OCI-M2 (cell line): ENCODE results near the gene EHBP1L1.

Experiments used
- DNase-seq: peaks from one replicate; lab custom pipeline; 2025; ENCODE audit not compliant: unreplicated experiment; lab: John Stamatoyannopoulos, UW

EHBP1L1 gene

DNA sequence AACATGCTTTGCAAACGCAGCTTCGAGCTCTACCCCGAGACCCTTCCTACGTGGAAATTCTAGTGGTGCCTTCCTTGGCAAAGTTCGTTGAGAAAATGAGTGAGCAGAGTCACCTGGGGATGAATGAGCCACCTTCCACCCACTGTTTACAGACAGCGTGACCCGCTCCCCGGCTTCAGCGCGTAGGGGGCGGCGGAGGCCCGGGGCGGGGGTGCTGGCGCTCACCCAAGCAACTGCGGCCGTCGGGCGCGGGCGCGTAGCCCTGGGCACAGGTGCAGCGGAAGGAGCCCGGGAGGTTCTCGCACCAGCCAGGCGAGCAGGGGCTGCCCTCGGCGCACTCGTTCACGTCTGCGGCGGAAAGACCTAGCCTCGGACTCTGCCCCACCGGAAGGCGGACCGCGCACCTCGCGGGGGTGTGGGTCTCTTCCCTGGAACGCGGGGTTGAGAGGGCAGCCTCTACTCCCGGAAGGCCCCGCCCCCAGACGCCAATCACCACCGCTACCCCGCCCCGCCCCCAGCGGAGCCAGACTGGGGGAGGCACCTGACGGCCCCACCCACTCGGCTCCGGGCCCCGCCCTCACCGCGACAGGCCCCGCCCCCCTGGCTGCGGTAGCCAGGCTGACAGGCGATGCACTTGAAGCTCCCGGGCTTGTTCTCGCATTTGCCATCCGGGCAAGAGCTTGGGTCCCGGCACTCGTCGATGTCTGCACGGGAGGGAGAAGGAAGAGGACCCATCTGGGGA, 29.5 kb upstream of the EHBP1L1 start:
- no peak for DNase-seq

DNA sequence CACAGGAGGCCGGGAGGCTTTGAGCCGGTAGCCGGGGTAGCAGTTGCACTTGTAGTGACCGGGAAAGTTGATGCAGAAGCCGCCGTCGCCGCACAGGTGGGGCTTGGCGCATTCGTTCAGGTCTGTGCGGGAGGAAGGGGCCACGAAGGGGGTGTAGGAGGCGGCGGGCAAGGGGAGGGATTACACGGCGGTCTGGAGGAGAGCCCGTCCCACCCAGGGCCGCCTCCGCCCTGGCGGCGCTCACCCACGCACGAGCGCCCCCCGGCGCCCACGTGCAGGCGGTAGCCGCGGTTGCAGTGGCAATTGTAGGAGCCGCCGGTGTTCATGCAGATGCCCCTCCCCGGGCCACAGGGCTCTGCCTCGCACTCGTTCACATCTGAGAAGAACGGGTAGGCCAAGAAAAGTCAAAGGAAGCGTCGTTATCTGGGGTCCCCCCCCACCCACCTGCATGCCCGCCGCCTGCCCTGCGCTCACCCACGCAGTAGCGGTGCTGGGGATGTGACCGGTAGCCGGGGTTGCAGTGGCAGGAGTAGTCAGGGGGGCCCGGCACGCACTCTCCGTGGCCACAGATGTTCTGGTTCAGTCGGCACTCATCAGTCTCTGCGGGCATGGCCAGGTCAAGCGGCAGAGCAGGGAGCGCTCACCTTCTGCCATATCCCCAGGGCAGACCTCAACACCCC, 28.3 kb upstream of the EHBP1L1 start:
- no peak for DNase-seq

DNA sequence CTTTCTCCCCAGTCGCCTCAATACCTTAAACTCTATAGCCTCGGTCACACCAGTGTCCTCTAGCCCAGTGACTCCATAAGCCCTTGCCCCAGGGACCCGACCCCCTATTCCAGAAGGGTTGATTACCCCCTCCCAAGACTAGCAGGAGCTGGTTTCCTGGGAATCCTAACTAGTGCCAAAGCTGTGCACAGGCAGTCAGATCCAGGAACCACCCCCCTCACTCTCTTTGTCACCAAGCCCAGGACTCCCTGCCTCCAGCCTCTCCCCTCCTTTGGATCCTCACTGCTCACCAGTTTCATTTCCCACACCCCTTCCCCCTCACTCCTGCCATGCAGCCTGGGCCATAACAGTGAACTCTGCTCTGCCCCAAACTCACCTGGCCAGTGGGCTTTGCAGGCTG, 27.5 kb upstream of the EHBP1L1 start:
- DNase-seq, result no peak

DNA sequence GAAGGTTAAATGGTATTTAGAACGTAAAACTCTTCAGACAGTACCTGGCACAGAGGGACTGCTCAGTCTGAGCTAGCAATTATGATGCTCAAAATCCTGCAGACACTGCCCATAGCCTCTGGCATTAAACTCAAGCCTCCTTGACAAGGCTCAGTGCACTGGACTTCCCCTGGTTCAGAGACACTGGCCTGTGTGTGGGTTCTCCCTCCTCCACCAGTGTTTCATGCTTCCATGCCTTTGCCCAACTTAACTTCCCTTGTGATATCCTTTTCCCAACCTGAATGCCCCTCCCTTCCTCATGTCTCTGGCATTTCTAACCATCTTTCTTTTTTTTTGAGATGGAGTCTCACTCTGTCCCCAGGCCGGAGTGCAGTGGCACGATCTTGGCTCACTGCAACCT, 26.8 kb upstream of the EHBP1L1 start:
- DNase-seq, result no peak

DNA sequence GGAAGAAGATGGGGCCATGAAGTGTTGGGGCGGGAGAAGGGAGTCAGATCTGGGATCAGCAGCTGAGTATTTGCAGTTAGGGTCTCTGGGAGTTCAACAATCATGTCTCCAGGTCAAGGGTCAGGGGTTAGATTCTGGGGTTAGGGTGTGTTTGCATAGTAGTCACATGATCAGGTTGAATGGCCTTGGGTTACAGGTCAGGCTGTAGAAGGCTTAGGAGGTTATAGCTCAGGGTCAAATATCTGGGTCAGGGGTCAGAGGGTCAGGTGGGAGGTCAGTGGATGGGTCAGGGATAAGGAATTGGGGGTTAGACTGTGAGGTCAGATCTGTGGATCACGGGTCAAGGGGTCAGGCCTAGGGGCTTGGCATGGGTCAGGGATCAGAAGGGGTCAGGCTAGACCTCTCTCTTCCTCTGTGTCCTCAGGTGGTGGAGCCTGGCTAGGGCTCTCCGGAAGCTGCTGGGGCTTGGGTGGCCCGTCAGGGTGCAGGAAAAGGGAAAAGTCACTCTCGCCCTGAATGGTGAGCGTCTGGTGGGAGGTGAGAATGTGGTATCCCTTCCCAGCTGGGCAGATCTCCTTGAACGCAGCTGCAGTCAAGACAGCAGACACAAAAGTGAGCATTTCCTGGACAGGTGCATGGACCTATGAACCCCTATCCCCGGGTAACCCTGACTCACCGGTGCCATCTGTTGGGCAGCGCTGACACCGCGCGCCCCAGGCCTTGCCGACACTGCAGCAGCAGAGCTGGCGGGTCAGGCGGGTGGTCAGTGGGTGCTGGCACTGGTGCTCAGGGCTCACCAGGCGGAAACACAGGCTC, 24.1 kb upstream of the EHBP1L1 start:
- DNase-seq, result no peak

DNA sequence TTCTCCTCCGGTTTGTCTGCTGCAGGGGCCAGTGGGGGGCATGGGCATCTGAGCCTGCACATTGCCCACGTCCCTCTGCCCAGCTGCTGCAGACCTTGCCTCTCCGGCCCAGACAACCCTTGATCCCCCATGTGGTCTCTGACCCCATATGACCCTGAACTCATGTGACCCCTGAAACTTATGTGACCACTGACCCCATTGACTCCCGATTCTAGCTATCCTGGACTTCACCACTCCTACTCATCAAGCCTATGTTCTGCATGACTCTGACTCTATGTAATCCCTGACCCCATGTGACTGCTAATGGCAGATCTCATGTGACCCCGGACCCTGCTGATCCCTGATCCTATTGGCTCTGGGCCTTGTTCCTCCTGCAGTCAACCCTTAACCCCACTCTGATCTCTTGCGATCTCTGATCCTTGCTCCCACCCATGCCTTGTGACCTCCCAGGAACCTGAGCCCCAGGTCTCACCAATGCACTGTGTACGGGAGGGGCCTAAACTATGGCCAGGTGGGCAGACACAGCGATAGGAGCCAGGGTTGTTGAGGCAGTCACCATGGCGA, 23.4 kb upstream of the EHBP1L1 start:
- DNase-seq, result no peak

DNA sequence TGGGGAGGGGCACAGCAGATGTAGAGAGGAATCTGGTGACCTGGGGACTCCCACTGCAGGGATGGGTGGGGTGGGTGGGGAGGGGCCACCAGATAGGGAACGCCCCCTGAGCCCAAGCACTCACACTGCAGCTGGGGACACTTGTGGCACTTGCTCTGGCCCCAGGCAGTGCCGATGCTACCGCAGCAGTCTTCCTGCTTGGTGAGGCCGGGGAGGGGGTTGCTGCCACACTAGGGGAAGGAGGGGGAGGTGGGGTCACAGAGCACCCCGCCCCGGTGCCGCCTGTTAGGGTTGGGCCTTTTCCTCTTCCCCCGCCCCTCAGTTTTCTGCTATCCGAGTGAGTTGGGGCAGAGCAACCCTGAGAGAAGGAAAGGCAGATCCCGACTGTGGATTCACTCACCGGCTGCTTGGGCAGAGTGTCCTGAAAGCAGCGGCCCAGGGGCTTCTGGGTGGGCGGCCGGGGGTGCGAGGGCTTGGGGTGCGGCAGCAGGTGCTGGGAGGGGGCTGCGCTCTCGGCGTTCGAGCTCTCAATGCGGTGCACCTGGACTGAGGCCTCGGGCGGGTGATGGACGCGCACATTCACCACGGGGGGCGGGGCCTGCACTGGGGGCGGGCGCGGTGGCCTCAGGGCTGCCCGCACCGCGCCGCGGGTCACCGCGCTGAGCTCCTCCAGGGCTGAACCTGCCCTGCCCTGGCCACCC, 22.4 kb upstream of the EHBP1L1 start:
- no peak for DNase-seq

DNA sequence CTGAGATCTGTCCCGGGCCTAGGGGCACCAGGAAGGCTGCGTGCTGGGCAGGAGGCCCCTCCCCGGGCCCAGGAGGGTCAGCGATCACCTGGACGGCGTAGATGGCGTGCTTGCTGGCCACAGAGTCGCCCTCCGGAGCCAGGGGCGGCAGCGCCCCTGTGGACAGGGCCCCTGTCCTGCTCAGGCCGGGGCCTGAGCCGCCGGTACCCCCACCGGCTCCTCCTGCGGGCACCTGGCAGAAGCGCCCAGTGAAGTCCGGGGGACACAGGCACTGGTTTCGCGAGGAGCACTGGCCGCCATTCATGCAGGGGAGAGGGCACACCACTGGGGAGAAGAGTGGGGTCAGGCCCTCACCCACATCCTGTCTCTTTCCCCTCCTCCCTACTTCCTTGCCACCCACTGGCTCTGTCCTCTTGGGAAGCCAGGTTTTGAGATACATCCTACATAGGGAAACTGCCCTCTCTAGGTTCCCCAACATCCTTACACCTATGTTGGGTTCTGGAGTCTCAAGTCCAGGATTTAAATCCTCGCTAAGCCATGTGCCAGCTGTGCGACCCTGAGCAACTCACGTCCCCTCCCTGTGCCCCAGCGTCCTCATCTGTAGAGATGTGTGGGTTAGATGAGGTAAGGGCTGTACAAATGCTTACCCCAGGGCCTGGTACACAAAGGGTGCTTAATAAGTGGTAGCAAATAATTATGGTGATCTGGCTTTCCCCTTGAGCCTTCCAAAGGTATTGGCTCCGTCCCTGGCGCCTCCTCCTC, 21.6 kb upstream of the EHBP1L1 start:
- no peak for DNase-seq

DNA sequence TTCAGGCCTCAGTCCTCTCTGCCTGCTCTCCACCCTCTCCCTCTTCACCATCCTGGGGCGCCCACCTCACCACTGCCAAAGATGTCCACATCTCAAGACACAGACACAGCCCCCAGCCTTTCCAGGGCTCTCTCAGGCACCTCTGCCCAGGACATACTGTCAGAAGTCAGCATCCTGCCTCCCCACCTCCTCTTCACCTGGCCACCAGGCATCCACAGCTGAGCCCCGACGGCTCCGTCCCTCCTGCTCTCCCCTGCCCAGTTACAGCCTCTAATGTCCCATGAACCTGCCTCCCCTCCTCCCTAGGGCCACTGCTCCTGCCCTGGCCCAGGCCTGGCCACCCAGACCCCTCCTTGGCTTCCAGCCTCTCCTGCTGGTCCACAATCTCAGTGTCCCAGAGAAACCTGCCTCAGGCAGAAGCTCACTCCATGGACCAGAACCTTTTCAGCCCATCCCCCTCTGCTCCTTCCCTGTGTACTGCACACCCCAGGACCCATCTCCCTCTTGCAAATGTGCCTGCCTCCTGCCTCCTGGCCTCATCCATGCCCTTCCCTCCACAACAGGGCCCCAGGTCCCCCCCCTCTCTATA, 20.9 kb upstream of the EHBP1L1 start:
- no peak for DNase-seq

DNA sequence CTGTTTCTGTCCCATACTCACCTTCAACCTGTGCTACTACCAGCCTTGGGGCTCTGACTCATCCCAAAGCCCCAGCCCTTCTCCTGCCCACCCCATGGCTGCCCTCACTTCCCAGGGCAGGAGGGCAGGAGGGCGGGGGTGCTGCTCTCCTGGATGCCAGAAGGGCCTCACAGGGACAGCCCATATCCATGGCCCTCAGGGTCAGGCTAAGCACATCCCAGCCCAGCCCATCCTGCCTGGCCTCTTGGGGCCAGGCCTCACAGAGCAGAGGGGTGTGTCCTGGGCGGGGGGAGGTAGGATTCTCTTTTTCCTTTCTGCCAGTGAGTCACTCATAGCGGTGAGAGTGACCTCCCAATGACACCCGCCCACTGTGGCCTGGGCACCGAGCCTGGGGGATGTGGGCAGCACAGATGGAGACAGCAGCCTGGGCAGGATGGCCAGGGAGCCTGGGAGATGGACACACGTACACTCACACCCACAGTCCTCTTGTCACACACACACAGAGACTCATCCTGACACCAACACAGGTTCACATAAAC, 20.1 kb upstream of the EHBP1L1 start:
- DNase-seq, result no peak

DNA sequence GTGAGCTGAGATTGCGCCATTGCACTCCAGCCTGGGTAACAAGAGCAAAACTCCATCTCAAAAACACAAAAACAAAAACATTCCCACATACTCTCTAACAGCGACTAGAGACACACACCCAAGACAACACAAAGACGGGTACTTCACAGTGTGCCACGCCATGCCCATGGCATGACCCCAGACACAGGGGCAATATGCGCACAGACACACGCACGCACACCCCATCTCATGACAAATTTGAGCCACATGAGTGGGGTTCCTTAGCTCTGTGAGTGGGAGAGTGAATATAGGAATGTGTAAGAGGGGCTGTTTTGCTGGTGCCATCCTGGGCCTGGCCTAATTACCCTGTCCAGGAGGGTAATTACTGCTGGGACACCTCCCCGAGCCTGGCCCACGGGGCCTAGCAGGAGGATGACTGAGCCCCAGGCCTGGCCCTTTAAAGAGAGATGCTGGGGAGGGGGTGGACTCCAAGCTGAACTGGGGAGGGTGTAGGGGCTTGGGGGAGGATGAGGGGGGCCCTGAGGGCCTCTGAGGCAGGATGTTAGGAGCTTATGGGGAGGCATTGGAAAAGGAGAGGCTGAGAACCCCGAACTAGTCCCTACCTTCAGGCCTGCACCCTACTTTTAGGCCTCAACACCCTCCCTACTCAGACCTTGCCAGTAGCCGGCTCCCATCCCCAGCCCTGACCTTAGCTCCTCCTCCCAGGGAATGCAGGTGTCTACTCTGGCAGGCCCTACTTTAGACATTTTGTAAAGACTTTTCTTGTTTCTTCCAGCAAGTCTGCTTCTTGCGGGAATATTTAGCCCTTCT, 19.2 kb upstream of the EHBP1L1 start:
- no peak for DNase-seq

DNA sequence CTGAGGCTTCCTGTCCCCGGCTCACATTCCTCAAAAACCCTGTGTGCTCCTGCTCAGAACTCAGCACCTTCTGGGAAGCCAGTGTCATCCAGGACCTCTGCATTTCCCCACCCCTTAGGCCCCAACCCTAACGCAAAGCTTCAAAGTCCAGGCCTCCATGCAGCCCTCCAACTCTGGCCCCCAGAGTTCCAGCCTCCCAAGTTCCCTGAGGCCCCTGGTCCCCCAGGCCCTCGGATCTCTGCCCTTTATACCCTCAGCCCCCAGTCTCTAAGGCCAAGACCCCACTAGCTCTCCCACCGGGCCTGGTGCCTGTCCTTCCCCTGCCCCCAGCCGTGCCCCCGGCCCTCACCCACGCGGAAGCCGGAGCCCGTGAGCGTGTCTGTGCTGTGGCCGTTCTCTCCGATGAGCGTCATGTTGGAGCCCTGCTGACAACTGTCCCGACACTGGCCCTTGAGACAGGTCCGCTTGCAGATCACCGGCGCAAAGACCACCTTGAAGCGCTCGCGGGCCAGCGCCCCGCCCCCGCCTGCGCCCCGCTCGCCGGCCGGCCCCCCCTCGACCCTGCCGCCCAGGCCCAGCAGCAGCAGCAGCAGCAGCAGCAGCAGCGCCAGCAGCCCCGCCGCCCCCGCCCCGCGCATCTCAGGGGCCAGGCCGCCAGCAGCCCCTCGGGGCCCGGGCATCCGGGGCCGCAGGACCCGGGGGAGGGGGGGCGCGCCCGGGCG, 18.4 kb upstream of the EHBP1L1 start:
- DNase-seq, result no peak

DNA sequence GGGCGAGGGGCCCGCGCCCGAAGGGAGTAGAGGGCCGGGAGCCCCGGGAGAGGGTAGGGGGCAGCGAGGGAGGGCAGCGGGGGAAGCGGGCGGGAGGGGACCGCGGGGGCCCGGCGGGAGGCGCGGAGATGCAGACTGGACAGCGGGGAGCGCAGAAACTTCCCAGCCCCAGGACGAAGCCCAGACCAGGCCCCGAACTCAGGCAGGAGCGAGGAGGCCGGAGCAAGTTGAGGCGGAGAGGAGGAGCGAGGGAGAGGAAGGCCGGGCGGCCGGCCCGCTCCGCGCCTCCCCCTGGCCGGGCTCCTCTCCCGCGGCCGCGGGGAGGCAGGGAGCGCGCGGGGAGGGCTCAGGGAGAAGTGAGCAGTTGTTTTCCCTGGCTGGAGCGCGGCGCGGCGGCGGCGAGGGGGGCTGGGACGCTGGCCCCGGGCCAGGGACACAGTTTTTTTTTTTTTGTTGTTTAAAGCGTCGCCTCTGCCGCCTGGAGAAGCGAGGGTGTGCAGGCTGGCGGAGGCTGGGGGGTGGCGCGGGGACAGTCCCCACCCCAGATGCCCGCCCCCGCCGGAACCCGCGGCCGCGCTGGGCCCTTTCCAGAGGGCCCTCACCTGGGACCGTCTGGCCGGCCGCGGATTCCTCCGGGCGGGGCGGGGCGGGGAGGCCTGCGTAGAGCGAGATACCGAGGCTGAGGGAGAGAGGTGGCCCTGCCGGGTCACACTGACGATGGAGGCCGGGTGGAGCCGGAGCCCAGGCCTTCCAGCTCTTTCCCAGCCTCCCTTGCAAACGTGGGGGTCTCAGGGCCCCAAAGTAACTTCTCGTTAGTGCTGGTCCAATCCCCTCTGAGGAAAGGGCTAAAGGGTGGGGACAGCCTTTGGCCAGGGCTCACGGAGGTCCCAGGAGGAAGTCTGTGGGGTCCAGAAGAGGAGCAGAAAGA, 17.6 kb upstream of the EHBP1L1 start, which contains the start of gene LTBP3:
LTBP3 (minus strand) TSS at position 358 of the 928 bp plus-strand sequence. CDS start 400 bp downstream, outside the sequence.
- DNase-seq, result no peak

DNA sequence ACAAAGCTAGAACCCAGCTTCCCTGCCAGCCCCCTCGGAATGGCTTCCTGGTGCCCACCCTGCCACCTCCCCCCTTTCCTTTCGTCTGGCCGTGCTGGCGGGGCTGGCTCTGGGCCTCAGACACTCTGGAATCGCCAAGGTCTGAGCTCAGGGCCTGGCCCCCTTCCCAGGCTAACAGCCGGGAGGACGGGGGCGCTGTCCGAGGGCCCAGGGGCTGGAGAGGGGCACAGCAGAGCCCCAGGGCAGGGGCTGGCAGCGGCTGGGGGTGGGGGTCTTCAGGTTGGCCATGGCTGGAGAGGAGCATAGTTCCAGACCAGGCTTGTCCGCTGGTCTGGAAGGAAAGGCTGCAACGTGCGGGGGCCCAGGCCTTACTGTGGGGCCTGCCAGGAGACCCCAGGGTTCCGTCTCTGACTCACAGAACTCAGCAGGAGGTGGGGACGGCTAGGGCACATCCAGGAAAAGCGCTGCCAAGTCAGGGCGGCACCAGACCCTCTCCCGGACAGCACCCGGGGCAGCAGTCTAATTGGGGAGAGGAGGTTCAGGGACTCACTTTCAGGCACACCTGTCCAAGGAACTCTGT, 16.8 kb upstream of the EHBP1L1 start:
- no peak for DNase-seq

DNA sequence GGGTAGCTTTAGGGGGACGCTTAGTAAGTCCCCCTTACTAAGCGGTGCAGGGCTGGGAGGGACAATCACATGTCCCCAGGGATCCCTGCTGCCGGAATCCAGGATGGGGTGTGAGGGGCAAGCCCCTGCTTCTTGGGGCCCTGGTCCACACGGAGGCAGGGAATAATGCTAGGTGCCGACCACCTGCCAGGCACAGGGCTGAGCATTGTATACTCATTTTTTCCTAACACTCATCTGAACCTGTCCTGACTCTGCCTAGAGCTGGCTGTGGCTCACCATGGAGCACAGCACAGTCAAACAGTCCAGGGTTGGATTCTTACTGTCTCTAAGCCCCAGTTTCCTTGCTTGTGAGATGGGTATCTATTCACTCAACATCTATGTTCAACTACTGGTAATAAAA, 16.3 kb upstream of the EHBP1L1 start:
- no peak for DNase-seq

DNA sequence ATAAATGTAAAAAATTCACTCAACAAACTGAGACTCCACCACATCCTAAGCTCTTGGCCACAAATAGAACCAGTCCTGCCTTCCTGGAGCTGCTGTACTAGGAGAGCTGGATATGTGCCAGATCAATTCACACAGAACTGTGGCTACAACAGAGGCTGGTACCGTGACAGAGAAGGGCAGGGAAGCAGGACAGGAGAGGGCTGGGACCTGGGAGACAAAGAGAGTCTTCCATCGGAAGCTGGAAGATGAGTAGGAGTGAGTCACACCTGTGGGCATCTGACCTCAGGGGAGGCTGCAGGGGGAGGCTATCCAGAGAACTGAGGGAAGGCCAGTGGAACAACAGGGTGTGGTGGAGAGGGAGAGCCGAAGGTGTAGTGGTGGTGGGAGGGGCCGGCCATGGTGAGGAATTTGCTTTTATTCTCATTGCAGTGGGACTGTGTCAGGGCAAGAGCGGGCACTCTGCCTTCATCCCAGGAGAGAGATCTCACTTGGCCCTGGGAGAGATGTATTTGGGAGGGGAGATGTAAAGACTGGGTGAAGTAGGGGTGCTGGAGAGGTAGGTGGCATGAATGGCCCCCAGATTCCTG, 15.8 kb upstream of the EHBP1L1 start:
- no peak for DNase-seq
